ENCODE data around the gene KCNH1.

KCNH1 gene

GRCh38 chr1:210826686-210827085 is 307.3 kb downstream of the KCNH1 start (continued):
- no peak for TF ChIP-seq CTCF (tag by site-specific recombination; IDR thresholded peaks at IDR 0.05)
- no peak for TF ChIP-seq ZNF16 (tag by site-specific recombination; IDR thresholded peaks at IDR 0.05; ENCODE audit: low read depth)
- TF ChIP-seq ZNF645 (tag by site-specific recombination; IDR thresholded peaks at IDR 0.05) = no peak
- TF ChIP-seq ZNF391 (tag by site-specific recombination; IDR thresholded peaks at IDR 0.05; ENCODE audit: borderline replicate concordance, low read depth) = no peak
- no peak for TF ChIP-seq ZNF621 (tag by site-specific recombination; IDR thresholded peaks at IDR 0.05)
- no peak for TF ChIP-seq ZNF488 (tag by site-specific recombination; IDR thresholded peaks at IDR 0.05)
- no peak for TF ChIP-seq ZNF660 (tag by site-specific recombination; IDR thresholded peaks at IDR 0.05)

- no peak overlapping the region for H3K4me3 ChIP-seq (ENCODE audit: low read depth, low read length)
- no peaks in the 10 kb centered on the region for H3K4me1 ChIP-seq (ENCODE audit: control insufficient read depth, insufficient read depth, low read length)
- POLR2A ChIA-PET = no interaction called here
- no peak overlapping the region for H3K27ac ChIP-seq (ENCODE audit: extremely low read depth, low read depth, low read length)
- H3K36me3 ChIP-seq (ENCODE audit: control insufficient read depth in 2 of 2, insufficient read depth in 1 of 2, low read length in 2 of 2) = no peaks in the 10 kb centered on the region
- CTCF ChIA-PET = no interaction called here
- H3K9me3 ChIP-seq (ENCODE audit: control insufficient read depth, insufficient read depth, low read depth, low read length) = no peaks in the 10 kb centered on the region
- no peak for TF ChIP-seq ZNF513 (tag by site-specific recombination; IDR thresholded peaks at IDR 0.05)
- TF ChIP-seq ZNF830 (tag by site-specific recombination; IDR thresholded peaks at IDR 0.05; ENCODE audit: low read depth) = no peak
- TF ChIP-seq ZNF302 (tag by site-specific recombination; IDR thresholded peaks at IDR 0.05; ENCODE audit: low read depth) = no peak
- TF ChIP-seq TCF7L2 (IDR thresholded peaks at IDR 0.05; ENCODE audit: borderline replicate concordance, low read depth, low read length) = no peak
These were observed 311.0 kb downstream of the KCNH1 start for GRCh38 chr1:210822932-210823331.

GRCh38 chr1:210822241-210822640 is 311.7 kb downstream of the KCNH1 start:
- no peaks in the 10 kb centered on the region for H3K36me3 ChIP-seq (ENCODE audit: control insufficient read depth in 2 of 2, insufficient read depth in 1 of 2, low read length in 2 of 2)
- no peaks in the 10 kb centered on the region for H3K9me3 ChIP-seq (ENCODE audit: control insufficient read depth, insufficient read depth, low read depth, low read length)
- ChIA-PET POLR2A (no interaction called here), CTCF (no interaction called here)
- H3K4me1 ChIP-seq (ENCODE audit: control insufficient read depth, insufficient read depth, low read length) = no peaks in the 10 kb centered on the region
- no peak overlapping the region for H3K4me3 ChIP-seq (ENCODE audit: low read depth, low read length)
- H3K27ac ChIP-seq (ENCODE audit: extremely low read depth, low read depth, low read length) = no peak overlapping the region
- no peak for TF ChIP-seq ZNF513 (tag by site-specific recombination; IDR thresholded peaks at IDR 0.05)
- no peak for TF ChIP-seq ZNF416 (tag by site-specific recombination; IDR thresholded peaks at IDR 0.05)
- TF ChIP-seq KLF16 (tag by site-specific recombination; IDR thresholded peaks at IDR 0.05) = no peak
- TF ChIP-seq ZNF169 (tag by site-specific recombination; IDR thresholded peaks at IDR 0.05) = no peak
- TF ChIP-seq ZNF311 (tag by site-specific recombination; IDR thresholded peaks at IDR 0.05; ENCODE audit: borderline replicate concordance) = no peak
- no peak for TF ChIP-seq PRDM4 (tag by site-specific recombination; IDR thresholded peaks at IDR 0.05)
- no peak for TF ChIP-seq ZNF558 (tag by site-specific recombination; IDR thresholded peaks at IDR 0.05)
- no peak for TF ChIP-seq PRDM1 (tag by site-specific recombination; IDR thresholded peaks at IDR 0.05)
- TF ChIP-seq ZNF571 (tag by site-specific recombination; IDR thresholded peaks at IDR 0.05) = no peak
- no peak for TF ChIP-seq ZNF548 (tag by site-specific recombination; IDR thresholded peaks at IDR 0.05)
- no peak for TF ChIP-seq SETDB1 (IDR thresholded peaks at IDR 0.05; ENCODE audit: insufficient read length, low read length)
- TF ChIP-seq ZNF280D (tag by site-specific recombination; IDR thresholded peaks at IDR 0.05) = no peak

Data from HEK293 (cell line).